HepG2 (cell line): Measurements from ENCODE around the gene CCND1. TPM values are rescaled to one million over a fixed set of nuclear protein-coding genes. Genes with fewer than 3 reads are reported as not detected.

Source experiments
- ATM ChIP-seq: fragments of 450-650 bp; IDR thresholded peaks from 2 replicates; pipeline ENCODE4 v1.7.1; 2017; ENCODE audit warnings: mild to moderate bottlenecking, borderline replicate concordance
- FOSL2 ChIP-seq: sonication (generic); formaldehyde crosslinking; IDR thresholded peaks from 2 replicates; pipeline ENCODE4 v1.4.0; 2020; ENCODE audit warnings: missing genetic modification reagents
- IRF2 ChIP-seq: IDR thresholded peaks from 2 replicates; pipeline ENCODE4 v1.6.1; 2018; ENCODE audit warnings: missing genetic modification reagents, missing compliant biosample characterization
- MLX ChIP-seq: IDR thresholded peaks from 2 replicates; pipeline ENCODE4 v1.6.1; 2016
- NR2F6 ChIP-seq, 2 experiments: IDR thresholded peaks; 2 replicates each; pipeline ENCODE4 v1.6.1; 2016; ENCODE audit warnings: antibody characterized with exemption in 1 of 2, mild to moderate bottlenecking in 1 of 2
- RERE ChIP-seq: IDR thresholded peaks from 2 replicates; pipeline ENCODE4 v1.6.1; 2016; ENCODE audit warnings: low read depth, missing genetic modification reagents, missing compliant biosample characterization
- SRSF1 ChIP-seq: fragments of 200-400 bp; formaldehyde crosslinking; optimal IDR thresholded peaks from 2 replicates; pipeline ENCODE3; 2017; ENCODE audit warnings: mild to moderate bottlenecking, low read depth, low read length, moderate library complexity
- ZBTB33 ChIP-seq: sonication (generic); formaldehyde crosslinking; IDR thresholded peaks from 2 replicates; pipeline ENCODE4 v1.4.0; 2020; ENCODE audit warnings: missing genetic modification reagents
- ZNF160 ChIP-seq: sonication (generic); formaldehyde crosslinking; IDR thresholded peaks from 2 replicates; pipeline ENCODE4 v1.8.0; 2022; ENCODE audit warnings: mild to moderate bottlenecking, inconsistent platforms, missing genetic modification reagents
- ZNF224 ChIP-seq: sonication (generic); formaldehyde crosslinking; IDR thresholded peaks from 2 replicates; pipeline ENCODE4 v1.5.0; 2020; ENCODE audit warnings: mild to moderate bottlenecking, missing genetic modification reagents
- ZNF3 ChIP-seq: IDR thresholded peaks from 2 replicates; pipeline ENCODE4 v1.7.0; 2017; ENCODE audit warnings: inconsistent platforms
- ZNF569 ChIP-seq: sonication (generic); formaldehyde crosslinking; IDR thresholded peaks from 2 replicates; pipeline ENCODE4 v1.5.0; 2020; ENCODE audit warnings: mild to moderate bottlenecking, missing genetic modification reagents, moderate library complexity, borderline replicate concordance
- ZNF589 ChIP-seq: sonication (generic); formaldehyde crosslinking; conservative IDR thresholded peaks from 2 replicates; pipeline ENCODE4 v1.8.0; 2022; ENCODE audit warnings: mild to moderate bottlenecking, moderate library complexity, missing genetic modification reagents
- ZNF775 ChIP-seq: sonication (generic); formaldehyde crosslinking; IDR thresholded peaks from 2 replicates; pipeline ENCODE4 v1.4.0; 2020; ENCODE audit warnings: missing genetic modification reagents, mild to moderate bottlenecking, moderate library complexity, borderline replicate concordance
- polyA plus RNA-seq, 8 experiments: library from polyadenylated mRNA; depleted of rRNA in 3 of 8; stranded (reverse) in 7 of 8; unstranded in 1 of 8; fragments of >200 nt; fragmentation: Illumina TruSeq in 4 of 8; extraction: Trizol in 4 of 8; gene quantifications; 2 replicates each; pipeline versions ENCODE4 v1.2.1 to v1.2.3, GENCODE V29; 2011 to 2016; ENCODE audit warnings: low read depth in 4 of 8, missing spikeins in 1 of 8, mixed read lengths in 1 of 8; ENCODE audit not compliant: insufficient read depth in 1 of 8
- total RNA-seq, 5 experiments: library from RNA; depleted of rRNA; stranded (reverse); fragments of >200 nt; fragmentation: Illumina TruSeq; extraction: Trizol; gene quantifications; 2 replicates each; pipeline ENCODE4 v1.2.3, GENCODE V29; 2016; ENCODE audit warnings: low read depth in 1 of 5
- TF ChIP-seq, protein P1 (sequence below): sonication (generic); formaldehyde crosslinking; IDR thresholded peaks from 2 replicates; pipeline ENCODE4 v1.5.0; 2020; ENCODE audit warnings: mild to moderate bottlenecking, missing genetic modification reagents, borderline replicate concordance
- TF ChIP-seq, protein P2 (sequence below): sonication (generic); formaldehyde crosslinking; IDR thresholded peaks from 2 replicates; pipeline ENCODE4 v1.4.0; 2020; ENCODE audit warnings: mild to moderate bottlenecking, low read depth, missing genetic modification reagents

The CCND1 gene
- total and polyA plus RNA-seq, 2 of the 13 experiments (the other 11 are each of a cell fraction or from before 2014, with no cell fraction given): 107 to 136 TPM

DNA sequence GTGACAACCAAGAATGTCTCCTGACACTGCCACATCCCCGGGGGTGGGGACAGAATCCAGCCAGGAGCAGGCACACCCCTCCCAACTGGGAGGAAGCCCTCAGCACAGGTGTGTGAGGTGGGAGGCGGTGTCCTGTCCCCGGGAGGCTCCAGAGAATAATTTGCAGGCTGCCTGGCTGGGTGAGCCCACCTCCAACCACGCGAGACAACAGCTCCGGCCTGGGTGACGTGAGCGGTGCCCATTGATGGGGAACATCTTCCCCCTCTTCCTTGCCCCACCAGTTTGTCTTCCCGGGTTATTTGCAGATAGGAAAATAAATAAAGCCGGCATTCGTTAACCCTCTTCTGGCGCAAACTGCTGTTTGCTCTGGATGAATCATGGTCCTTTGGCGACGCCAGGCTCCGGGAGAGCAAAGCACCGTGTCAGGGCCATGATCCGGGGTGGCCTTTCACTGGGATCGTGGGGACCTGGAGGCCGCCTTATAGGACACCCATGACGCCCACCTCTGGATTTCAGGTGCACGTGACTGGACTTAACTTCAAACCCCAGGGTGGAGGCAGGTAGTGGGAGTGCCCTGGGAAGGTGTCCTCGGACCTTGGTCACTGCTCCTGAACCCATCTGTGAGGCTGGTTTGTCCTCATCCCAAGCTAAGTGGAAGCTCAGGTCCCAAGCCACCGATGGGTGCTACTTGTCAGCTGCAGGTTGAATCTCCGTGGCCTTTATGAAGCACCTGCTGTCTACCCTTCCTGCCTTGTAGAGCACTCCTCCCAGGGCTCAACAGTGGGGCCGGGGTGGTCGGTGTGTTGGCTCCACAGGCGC lies 13.9 kb downstream of the CCND1 start (continued):
- TF ChIP-seq RERE (CRISPR knock-in tag) (no peak), ZNF569 (CRISPR knock-in tag) (no peak), ZNF589 (CRISPR knock-in tag) (no peak), ZNF3 (no peak), ZBTB33 (no peak), ZNF160 (peak; percentile 44; the same call in 1 of the 2 replicates), ZNF775 (CRISPR knock-in tag) (no peak), ZNF224 (CRISPR knock-in tag) (peak; percentile 53; the same call in 1 of the 2 replicates), MLX (peak; percentile 58), IRF2 (peak; percentile 70; the same call in 1 of the 2 replicates), SRSF1 (no peak), FOSL2 (CRISPR knock-in tag) (peak; percentile 99), NR2F6 (IDR thresholded peaks at IDR 0.05) (peak; percentile 65), NR2F6 (CRISPR knock-in tag; IDR thresholded peaks at IDR 0.05) (peak; percentile 50; the same call in 1 of the 2 replicates), ATM (no peak)
- TF ChIP-seq, protein P1, sequence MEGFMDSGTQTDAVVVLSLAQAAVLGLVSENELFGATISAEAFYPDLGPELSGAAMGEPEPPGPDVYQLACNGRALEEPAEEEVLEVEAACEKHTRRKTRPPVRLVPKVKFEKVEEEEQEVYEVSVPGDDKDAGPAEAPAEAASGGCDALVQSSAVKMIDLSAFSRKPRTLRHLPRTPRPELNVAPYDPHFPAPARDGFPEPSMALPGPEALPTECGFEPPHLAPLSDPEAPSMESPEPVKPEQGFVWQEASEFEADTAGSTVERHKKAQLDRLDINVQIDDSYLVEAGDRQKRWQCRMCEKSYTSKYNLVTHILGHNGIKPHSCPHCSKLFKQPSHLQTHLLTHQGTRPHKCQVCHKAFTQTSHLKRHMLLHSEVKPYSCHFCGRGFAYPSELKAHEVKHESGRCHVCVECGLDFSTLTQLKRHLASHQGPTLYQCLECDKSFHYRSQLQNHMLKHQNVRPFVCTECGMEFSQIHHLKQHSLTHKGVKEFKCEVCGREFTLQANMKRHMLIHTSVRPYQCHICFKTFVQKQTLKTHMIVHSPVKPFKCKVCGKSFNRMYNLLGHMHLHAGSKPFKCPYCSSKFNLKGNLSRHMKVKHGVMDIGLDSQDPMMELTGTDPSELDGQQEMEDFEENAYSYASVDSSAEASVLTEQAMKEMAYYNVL (CRISPR knock-in tag): 0 out of 2 replicates have a peak, but pooled peaks have one; percentile 26
- TF ChIP-seq, protein P2, sequence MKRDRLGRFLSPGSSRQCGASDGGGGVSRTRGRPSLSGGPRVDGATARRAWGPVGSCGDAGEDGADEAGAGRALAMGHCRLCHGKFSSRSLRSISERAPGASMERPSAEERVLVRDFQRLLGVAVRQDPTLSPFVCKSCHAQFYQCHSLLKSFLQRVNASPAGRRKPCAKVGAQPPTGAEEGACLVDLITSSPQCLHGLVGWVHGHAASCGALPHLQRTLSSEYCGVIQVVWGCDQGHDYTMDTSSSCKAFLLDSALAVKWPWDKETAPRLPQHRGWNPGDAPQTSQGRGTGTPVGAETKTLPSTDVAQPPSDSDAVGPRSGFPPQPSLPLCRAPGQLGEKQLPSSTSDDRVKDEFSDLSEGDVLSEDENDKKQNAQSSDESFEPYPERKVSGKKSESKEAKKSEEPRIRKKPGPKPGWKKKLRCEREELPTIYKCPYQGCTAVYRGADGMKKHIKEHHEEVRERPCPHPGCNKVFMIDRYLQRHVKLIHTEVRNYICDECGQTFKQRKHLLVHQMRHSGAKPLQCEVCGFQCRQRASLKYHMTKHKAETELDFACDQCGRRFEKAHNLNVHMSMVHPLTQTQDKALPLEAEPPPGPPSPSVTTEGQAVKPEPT: 0 out of 2 replicates have a peak, but pooled peaks have one; percentile 47
